Myocyte (in vitro differentiated cells): ENCODE data around the gene ADGRL2. TPM values are rescaled to one million over a fixed set of nuclear protein-coding genes. Genes with fewer than 3 reads are reported as not detected.

ENCODE experiments used
- DNase-seq: peaks from one replicate; pipeline ENCODE4 v3.0.0-alpha.2; 2012; ENCODE audit warnings: low read depth
- polyA plus RNA-seq: library from polyadenylated mRNA; unstranded; fragments of >200 nt; gene quantifications from one replicate; pipeline ENCODE4 v1.2.1, GENCODE V29; 2012; ENCODE audit warnings: missing spikeins
- total RNA-seq: library from RNA; depleted of rRNA; stranded (reverse); fragments of >200 nt; gene quantifications from 2 replicates; pipeline ENCODE4 v1.2.3, GENCODE V29; 2014

Gene ADGRL2
- total RNA-seq = 1.8 and 2.0 TPM in 2 replicates
- 0.72 TPM for polyA plus RNA-seq

DNA sequence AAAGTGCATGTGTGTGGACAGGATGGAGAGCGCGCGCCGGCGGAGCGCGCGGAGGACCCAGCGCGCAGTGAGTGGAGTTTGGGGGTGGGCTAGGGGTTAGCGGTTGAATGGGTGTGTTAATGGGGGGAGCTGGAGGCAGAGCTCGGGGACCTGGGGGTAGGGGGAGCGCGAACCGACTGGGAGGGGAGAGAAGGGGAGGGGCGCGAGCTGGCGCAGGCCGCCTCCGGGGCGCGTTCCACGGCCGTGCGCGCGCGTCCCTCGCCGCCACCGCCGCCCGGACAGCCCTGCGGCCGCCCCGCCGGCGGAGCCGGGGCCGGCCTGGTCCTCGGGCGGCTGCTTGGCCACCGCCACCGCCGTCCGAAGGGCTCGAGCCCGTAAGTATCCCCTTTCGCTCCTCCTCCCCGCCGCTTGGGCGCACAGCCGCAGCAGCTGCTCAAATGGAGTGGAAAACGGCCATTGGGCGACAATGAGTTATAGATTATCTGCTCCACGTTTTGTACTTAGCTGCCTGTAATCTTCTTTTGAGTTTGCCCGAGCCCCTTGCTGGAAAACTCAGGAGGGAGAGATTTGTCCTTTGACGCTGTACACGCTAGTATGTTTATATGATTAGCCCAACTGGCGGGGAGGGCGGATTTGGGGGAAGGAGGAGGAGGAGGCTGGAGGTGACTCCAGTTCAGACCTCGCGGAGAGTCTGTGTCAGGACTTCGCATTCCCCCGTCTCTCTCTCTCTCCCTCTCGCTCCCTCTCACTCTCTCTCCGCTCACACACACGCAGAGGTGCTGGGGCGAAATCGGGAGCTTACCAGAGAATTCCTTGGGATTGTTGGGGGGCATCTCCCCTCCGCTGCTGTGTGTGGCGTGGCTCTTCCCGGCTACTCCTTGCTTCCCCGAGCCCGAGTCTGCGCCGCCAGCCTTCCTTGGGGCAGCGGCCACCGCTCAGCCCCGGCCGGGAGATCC is at the start of gene ADGRL2:
Gene ADGRL2 (plus strand): TSS at position 240 of the 956 bp plus-strand sequence. CDS start 36,051 bp downstream, outside the sequence.
- peak; percentile 71 for DNase-seq

DNA sequence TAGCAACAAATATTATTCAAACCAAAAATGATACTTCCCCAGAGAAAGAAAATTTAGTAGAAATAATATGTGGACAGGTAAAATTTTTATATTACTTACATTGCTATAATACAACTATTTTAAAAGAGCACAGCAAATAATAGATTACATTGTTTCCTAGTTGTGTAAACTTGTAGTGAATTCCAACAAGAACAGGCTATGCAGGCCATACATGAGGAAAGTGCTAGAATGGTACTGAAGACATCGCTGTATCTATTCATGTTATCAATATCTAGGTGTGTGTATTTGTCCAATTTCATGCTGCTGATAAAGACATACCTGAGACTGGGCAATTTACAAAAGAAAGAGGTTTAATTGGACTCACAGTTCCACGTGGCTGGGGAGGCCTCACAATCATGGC is 47.9 kb upstream of the ADGRL2 start:
- DNase-seq = no peak

DNA sequence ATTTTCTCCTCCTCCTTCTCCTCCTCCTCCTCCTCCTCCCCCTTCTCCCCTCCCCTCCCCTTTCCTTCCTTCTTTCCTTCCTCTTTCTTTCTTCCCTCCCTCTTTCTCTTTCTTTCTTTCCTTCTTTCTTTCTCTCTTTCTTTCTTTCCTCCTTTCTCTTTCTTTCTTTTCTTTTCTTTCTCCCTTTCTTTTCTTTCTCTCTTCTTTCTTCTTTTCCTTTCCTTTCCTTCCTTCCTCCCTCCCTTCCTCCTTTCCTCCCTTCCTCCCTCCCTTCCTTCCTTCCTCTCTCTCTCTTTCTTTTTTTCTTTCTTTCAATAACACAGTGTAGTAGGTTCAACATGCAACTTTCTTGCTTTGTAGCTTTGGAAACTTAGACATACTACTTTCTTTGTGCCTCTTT is 46.3 kb upstream of the ADGRL2 start:
- DNase-seq = no peak

DNA sequence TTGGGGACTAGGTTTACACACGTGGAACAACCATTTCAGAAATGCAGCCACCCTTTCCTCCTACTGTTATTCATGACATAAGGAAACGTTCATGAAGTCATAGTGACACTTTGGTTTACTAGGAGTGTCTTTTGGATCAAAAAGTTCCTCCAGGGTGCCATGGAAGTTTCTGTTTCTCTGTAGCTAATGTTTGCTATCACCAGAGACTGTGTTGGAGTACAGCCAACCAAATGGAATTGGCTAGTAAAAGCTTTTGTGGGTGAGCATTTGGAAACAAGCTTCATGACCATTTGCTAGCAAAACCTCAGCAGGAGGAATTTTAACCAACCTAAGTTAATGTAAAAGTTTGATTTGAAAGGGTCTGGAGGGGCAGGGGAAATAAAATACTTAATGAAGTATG is 43.9 kb upstream of the ADGRL2 start:
- DNase-seq = peak; percentile 52

GRCh38 chr1:81757398-81758020 is 43.2 kb upstream of the ADGRL2 start:
- DNase-seq = no peak

GRCh38 chr1:81758181-81758580 is 42.6 kb upstream of the ADGRL2 start:
- no peak for DNase-seq

DNA sequence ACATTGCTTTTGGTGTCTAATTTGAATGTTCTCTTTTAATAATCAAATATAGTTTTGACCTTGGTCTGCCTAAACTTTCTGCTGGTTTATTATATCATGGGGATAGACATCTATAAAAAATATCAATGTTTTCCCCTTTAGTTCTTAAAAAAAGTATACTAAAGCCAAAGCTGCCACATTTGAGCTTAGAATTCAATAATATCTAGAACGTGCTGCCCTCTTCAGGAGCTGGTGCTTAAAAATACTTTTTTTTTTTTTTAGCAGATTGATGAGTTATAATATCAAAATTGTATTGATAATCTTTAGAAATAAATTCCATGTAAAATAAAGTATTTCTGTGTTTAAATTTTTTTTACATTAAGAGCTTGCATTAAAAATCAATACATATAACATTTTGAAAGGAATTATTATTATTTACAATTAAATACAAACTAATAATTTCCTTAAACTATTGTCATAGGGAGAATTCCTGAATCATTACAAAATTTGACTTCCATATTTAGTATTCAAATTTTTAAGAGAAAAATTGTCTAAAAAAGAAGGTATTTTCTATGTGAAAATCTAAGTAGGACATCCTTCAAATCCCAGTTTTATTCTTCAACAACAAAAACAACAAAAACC is 40.1 kb upstream of the ADGRL2 start:
- DNase-seq = peak; percentile 17

DNA sequence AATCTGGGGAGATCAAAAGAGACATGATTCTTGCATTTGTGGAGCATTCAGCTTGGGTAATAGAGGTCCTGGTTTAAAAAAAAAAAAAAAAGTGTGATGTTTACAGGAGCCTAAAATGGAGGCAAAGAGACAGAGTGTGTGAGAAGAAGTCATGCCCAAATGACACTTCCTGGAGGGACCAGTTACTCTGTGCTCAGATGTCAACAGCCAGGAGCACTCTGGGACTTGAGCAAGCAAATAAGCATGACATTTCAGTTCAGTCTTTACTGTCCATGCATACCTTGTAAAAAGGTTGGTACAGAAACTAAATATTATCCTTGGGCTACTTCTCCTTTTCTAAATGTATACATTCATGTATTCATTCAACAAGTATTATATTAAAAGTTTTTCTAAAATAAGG is 25.2 kb upstream of the ADGRL2 start:
- no peak for DNase-seq

GRCh38 chr1:81780705-81781454 is 19.9 kb upstream of the ADGRL2 start:
- DNase-seq = no peak

GRCh38 chr1:81781749-81782148 is 19.0 kb upstream of the ADGRL2 start:
- DNase-seq = no peak

GRCh38 chr1:81792184-81792583 is 8.6 kb upstream of the ADGRL2 start:
- DNase-seq = no peak

DNA sequence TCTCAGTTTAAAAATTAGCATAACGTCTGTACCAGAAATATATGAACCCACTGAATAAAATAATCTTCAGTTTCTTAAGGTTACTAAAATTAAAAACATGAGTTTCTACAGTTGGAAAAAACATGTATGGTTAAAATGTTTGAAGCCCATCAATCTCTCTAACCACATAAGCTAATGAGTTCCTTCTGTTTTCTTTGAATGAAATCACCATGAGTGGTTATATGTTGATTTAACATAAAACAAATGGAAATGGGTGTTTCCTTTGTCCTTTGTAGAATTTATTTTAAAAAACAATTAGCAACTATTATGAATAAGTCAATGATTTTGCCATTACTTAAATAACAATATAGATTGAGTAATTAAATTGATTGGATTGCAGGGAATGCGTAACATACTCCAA is 3.0 kb upstream of the ADGRL2 start:
- DNase-seq = no peak

- DNase-seq = peak; percentile 32
Observed at GRCh38 chr1:81799939-81800694, 617 bp upstream of the ADGRL2 start.

- peak; percentile 25 for DNase-seq
Observed at GRCh38 chr1:81801651-81802456, 1.1 kb downstream of the ADGRL2 start.

DNA sequence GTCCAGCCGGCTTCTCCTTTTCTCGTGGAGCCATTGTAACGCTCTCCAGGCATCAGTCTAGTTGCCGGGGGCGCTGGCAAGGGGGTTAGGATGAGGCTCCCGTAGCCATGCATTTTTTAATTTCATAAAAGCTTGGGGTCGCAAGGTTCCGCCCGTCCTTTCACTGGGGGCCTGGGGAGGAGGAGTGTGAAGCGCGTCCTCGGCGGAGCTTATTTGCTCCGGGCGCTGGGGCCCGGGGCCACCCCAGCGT is 1.6 kb downstream of the ADGRL2 start:
- DNase-seq = no peak

GRCh38 chr1:81802707-81803430 is 2.1 kb downstream of the ADGRL2 start:
- peak; percentile 37 for DNase-seq

GRCh38 chr1:81803431-81804110 is 2.8 kb downstream of the ADGRL2 start:
- DNase-seq = no peak

DNA sequence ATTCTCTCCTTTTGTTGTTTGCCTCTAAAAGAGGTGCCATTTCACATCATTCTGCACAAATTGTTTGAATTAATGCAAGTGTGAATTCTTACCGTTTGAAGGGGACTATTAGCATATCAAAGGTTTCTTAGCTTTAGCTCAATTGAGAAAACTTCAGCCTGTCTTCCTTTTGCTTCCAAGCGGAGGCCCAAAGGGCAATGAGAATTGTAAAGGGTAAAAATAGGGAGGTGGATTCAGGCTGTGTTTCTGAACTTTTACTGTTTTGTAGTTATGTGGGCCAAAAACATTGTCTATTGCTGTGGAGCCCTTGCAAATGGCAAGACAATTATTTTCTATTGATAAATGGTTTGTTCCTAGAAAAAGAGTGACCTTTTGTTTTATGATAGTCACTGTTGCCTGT is 3.6 kb downstream of the ADGRL2 start:
- DNase-seq = no peak
